Calu3 (cell line): Measurements from ENCODE around the gene CCDC87. TPM values are rescaled to one million over a fixed set of nuclear protein-coding genes. Genes with fewer than 3 reads are reported as not detected.

ENCODE experiments used
- BruUV-seq: library from RNA; stranded (reverse); fragments of 400-500 nt; replicated peaks from 2 replicates; lab custom pipeline; 2021; lab: Mats Ljungman, UMichigan
- CTCF ChIA-PET: fragments of 300-600 bp; sonication (Branson Sonifier 250); formaldehyde crosslinking; loops from one replicate; lab custom pipeline; 2022; ENCODE audit warnings: antibody characterized with exemption; lab: Charles Lee
- DNase-seq: peaks from one replicate; pipeline ENCODE4 v3.0.0; 2022
- H3K27ac Mint-ChIP-seq: one replicate; pipeline ENCODE4 v1.8.0; 2022; ENCODE audit warnings: mixed read lengths; ENCODE audit not compliant: unreplicated experiment
- H3K27me3 Mint-ChIP-seq: one replicate; pipeline ENCODE4 v1.8.0; 2022; ENCODE audit warnings: mixed read lengths; ENCODE audit not compliant: unreplicated experiment
- H3K36me3 Mint-ChIP-seq: one replicate; pipeline ENCODE4 v1.8.0; 2022; ENCODE audit warnings: mild to moderate bottlenecking, moderate library complexity, mixed read lengths; ENCODE audit not compliant: insufficient read depth, unreplicated experiment
- H3K4me1 Mint-ChIP-seq: one replicate; pipeline ENCODE4 v1.8.0; 2022; ENCODE audit warnings: mild to moderate bottlenecking, low read depth, mixed read lengths; ENCODE audit not compliant: unreplicated experiment
- H3K4me3 Mint-ChIP-seq: one replicate; pipeline ENCODE4 v1.8.0; 2022; ENCODE audit warnings: mild to moderate bottlenecking, low read depth, moderate library complexity, mixed read lengths; ENCODE audit not compliant: unreplicated experiment
- H3K9me3 Mint-ChIP-seq: one replicate; pipeline ENCODE4 v1.8.0; 2022; ENCODE audit warnings: low read depth, mixed read lengths; ENCODE audit not compliant: unreplicated experiment
- intact Hi-C: fragments of 100-400 bp; cut with micrococcal nuclease; formaldehyde crosslinking; loops from one replicate; pipeline ENCODE4 v1.10.0; 2022; ENCODE audit not compliant: unreplicated experiment
- total RNA-seq: library from RNA; stranded (reverse); gene quantifications from 2 replicates; pipeline ENCODE4 v1.2.3, GENCODE V29; 2022
- TF ChIP-seq, protein P1 (sequence below): fragments of 200-600 bp; IDR thresholded peaks from one replicate; pipeline ENCODE4 v1.8.0; 2022; ENCODE audit warnings: antibody characterized with exemption; ENCODE audit not compliant: unreplicated experiment

The CCDC87 gene
- total RNA-seq, 1 experiment from 2014 or later: 1.0 TPM

DNA sequence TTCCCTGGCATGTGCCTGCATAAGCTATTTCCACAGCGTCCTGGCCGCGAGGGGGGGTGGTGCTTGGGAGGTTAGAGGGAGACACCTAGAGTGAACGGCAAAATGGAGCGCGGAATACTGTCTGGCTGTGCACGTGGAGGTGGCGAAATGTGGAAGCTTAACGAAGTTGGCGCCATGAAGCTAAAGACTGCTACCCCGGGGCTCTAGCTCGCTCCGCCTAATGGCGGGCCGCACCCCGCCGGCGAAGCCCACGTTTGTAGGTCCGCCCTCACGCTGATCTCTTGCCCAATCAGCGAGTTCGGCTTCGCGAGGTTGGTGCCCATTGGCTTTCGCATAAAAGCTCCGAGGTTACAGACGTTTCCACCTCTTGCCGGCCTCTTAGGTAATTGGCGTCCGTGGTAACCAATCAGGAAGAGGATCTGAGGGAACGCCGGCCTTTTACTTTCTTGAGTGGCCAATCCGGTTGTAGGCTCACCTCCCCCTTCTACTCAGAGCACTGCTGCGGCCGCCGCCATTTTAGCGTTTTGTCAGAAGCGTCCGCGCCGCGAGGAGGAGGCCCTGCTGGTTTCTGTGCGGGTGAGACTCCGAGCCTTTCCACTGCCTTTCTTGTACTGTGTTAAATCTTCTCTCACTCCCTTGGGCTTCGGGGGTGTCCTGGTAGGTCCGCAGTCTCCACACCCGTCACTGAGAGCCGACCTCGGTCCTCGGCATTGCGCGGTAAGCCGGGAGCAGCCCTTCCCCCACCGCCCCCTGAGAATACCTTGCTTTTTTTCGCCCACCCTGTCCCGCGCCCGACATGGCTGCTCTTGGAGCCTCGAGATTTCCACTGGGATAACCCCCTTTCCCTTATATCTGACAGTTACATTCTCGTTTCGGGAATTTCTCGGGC, 45.6 kb upstream of the CCDC87 start, which contains the start of gene RBM4:
Gene RBM4, plus strand, starts transcription at position 527 of the 889 bp plus-strand sequence. CDS start 1,009 bp downstream, outside the sequence.
- no peaks in the 10 kb centered on the region for H3K9me3 Mint-ChIP-seq
- CTCF ChIA-PET: interaction anchor here (0.7 to 2.0 kb wide), 11 partner anchors 9 to 158 kb away, joined by 3 to 9 read pairs (median 4); partner anchors contain the start of genes CCDC87, CCS, DPP3 and RBM14
- H3K4me1 Mint-ChIP-seq: peaks cover 56% of the 10 kb centered on the region
- H3K27ac Mint-ChIP-seq: peak within 1 kb of the TSS; percentile 94
- intact Hi-C loops: no loop called here
- peak; percentile 97 for DNase-seq
- TF ChIP-seq, protein P1, sequence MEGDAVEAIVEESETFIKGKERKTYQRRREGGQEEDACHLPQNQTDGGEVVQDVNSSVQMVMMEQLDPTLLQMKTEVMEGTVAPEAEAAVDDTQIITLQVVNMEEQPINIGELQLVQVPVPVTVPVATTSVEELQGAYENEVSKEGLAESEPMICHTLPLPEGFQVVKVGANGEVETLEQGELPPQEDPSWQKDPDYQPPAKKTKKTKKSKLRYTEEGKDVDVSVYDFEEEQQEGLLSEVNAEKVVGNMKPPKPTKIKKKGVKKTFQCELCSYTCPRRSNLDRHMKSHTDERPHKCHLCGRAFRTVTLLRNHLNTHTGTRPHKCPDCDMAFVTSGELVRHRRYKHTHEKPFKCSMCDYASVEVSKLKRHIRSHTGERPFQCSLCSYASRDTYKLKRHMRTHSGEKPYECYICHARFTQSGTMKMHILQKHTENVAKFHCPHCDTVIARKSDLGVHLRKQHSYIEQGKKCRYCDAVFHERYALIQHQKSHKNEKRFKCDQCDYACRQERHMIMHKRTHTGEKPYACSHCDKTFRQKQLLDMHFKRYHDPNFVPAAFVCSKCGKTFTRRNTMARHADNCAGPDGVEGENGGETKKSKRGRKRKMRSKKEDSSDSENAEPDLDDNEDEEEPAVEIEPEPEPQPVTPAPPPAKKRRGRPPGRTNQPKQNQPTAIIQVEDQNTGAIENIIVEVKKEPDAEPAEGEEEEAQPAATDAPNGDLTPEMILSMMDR: no peak
- no TSS peak for BruUV-seq
- H3K4me3 Mint-ChIP-seq: peak within 1 kb of the TSS; percentile 83
- H3K36me3 Mint-ChIP-seq: peaks cover 79% of the 10 kb centered on the region
- H3K27me3 Mint-ChIP-seq: no peaks in the 10 kb centered on the region

DNA sequence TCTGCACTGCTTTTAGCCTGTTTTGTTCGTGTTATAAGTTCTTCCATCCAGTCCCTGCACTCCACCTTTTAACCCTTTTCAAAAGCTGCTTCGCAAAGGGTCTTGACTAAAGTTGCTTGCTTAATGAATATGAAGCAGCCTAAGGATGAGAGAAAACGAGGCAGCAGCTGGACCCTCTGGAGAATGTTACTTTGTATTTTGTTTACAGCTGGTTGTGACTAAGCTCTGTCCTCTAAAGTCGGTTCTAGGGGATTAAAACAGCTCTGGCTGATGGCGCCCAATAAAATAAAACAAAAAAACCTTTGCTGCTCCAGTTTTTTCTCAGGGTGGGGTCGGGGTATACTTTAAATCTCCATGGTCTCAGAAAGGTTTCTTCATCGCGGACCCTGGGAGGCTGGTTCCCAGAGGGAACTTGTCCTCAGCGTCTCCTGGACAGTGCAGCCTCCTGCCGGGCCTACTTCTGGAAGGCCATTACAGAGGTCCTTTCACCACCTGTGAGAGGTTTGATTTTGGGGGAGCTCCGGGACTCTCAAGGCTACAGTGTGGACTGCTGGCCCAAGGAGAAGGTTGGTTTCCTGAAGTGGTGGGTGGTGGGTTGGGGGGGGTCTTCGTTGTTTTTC, 44.8 kb upstream of the CCDC87 start:
- H3K36me3 Mint-ChIP-seq: peaks cover 72% of the 10 kb centered on the region
- DNase-seq: no peak
- peaks cover 49% of the 10 kb centered on the region for H3K4me1 Mint-ChIP-seq
- H3K9me3 Mint-ChIP-seq: no peaks in the 10 kb centered on the region
- intact Hi-C loops: no loop called here
- H3K27me3 Mint-ChIP-seq: no peaks in the 10 kb centered on the region
- BruUV-seq: TSS peak; percentile 81
- H3K27ac Mint-ChIP-seq: peak overlapping the region; percentile 94
- TF ChIP-seq, protein P1: no peak
- H3K4me3 Mint-ChIP-seq: peak overlapping the region; percentile 83
- CTCF ChIA-PET: interaction anchor here (1.2 to 2.0 kb wide), 9 partner anchors 9 to 158 kb away, joined by 3 to 9 read pairs (median 6); partner anchors contain the start of genes CCDC87, CCS, DPP3 and RBM14

GRCh38 chr11:66636411-66636810, 43.5 kb upstream of the CCDC87 start:
- CTCF ChIA-PET: interaction anchor here (0.7 kb wide), 1 partner anchor 229 kb away, joined by 4 read pairs; no protein-coding TSS in a partner anchor
- TF ChIP-seq, protein P1: no peak
- H3K27ac Mint-ChIP-seq: no peak overlapping the region
- no peaks in the 10 kb centered on the region for H3K9me3 Mint-ChIP-seq
- no peak for DNase-seq
- H3K27me3 Mint-ChIP-seq: no peaks in the 10 kb centered on the region
- no peak overlapping the region for H3K4me3 Mint-ChIP-seq
- intact Hi-C loops: no loop called here
- no TSS peak for BruUV-seq
- H3K4me1 Mint-ChIP-seq: peaks cover 36% of the 10 kb centered on the region
- peaks cover 59% of the 10 kb centered on the region for H3K36me3 Mint-ChIP-seq

DNA sequence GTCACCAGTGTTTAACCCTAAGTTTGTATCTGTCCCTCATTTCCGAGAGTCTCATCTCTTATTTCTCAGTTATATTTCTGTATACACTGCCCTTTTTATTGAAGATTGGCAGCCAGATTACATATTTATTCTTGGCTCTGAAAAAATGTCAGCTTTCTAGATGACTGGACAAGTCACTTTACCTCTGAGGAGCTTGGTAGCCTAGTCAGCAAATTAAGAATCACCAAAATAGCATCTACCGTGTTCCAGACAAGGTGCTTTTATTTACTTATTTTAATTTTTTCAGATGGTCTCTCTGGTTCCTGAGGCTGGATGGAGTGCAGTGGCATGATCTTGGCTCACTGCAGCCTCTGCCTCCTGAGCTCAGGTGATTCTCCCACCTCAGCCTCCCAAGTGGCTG, 40.1 kb upstream of the CCDC87 start:
- Mint-ChIP-seq H3K4me3 (no peak overlapping the region), H3K36me3 (peaks cover 43% of the 10 kb centered on the region), H3K4me1 (peaks cover 10% of the 10 kb centered on the region), H3K27ac (no peak overlapping the region), H3K9me3 (no peaks in the 10 kb centered on the region), H3K27me3 (no peaks in the 10 kb centered on the region)
- intact Hi-C loops: no loop called here
- no peak for DNase-seq
- CTCF ChIA-PET: no interaction called here
- no TSS peak for BruUV-seq
- TF ChIP-seq, protein P1: no peak
